DND-41 (cell line): ENCODE results near the gene SLC7A1.

Experiments used
- EZH2 ChIP-seq: IDR thresholded peaks from 3 replicates; pipeline ENCODE4 v1.6.1; 2012; ENCODE audit warnings: borderline replicate concordance, low read depth, mild to moderate bottlenecking, moderate library complexity, low read length, inconsistent platforms; ENCODE audit not compliant: severe bottlenecking
- TF ChIP-seq, protein P1 (sequence below): IDR thresholded peaks from 2 replicates; pipeline ENCODE4 v1.5.1; 2012; ENCODE audit warnings: borderline replicate concordance, low read length, moderate library complexity, mild to moderate bottlenecking; ENCODE audit not compliant: poor library complexity, severe bottlenecking; ENCODE audit errors: extremely low read depth

DNA sequence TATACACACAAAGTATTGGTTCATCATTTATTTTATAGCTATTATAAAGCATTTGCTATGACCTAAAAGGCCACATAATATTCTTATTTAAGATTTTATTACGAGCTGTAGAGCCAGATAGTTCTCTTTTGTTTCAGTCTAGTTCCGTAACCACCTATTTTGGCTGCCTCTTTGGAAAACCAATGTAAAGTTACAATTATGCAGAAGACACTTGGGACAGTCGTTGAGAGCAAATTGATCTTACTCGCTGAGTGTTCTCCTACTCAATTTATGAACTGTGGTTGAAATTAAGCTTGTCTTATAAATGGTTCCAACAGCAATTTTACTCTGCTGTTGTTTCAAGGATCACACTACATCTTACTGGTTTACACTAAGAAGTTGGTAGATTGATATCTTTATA is 122.3 kb downstream of the SLC7A1 start:
- TF ChIP-seq, protein P1, sequence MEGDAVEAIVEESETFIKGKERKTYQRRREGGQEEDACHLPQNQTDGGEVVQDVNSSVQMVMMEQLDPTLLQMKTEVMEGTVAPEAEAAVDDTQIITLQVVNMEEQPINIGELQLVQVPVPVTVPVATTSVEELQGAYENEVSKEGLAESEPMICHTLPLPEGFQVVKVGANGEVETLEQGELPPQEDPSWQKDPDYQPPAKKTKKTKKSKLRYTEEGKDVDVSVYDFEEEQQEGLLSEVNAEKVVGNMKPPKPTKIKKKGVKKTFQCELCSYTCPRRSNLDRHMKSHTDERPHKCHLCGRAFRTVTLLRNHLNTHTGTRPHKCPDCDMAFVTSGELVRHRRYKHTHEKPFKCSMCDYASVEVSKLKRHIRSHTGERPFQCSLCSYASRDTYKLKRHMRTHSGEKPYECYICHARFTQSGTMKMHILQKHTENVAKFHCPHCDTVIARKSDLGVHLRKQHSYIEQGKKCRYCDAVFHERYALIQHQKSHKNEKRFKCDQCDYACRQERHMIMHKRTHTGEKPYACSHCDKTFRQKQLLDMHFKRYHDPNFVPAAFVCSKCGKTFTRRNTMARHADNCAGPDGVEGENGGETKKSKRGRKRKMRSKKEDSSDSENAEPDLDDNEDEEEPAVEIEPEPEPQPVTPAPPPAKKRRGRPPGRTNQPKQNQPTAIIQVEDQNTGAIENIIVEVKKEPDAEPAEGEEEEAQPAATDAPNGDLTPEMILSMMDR, result no peak
- no peak for TF ChIP-seq EZH2
